ENCODE results near the gene SPDYE2B. TPM values are rescaled to one million over a fixed set of nuclear protein-coding genes. Genes with fewer than 3 reads are reported as not detected.

The SPDYE2B gene
- total RNA-seq (2022; extraction: Qiagen RNA extraction; ENCODE audit: low read depth), result not detected in 5 replicates

DNA sequence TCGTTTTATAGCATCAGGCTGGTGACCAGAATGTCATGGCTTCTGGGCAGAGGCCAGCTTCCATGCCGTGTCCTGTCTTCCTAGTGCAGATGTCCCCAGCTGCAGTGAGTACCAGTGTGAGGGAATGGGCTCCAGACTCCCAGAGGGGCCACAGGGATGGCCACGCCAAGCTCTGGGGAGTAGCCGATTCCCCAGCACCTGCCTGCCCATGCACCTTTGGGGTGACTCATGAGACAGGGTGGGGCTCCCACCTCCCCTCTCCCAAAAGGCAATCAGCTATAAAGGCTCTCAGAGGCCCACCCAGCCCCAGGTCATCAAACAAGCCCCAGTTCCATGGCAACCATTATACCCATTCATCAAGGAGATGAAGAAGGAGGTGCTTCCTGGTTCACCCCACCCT lies at the start of gene SPDYE2B:
Gene SPDYE2B, plus strand, starts transcription at position 396 of the 400 bp plus-strand sequence. CDS start 2,030 bp downstream, outside the sequence.

DNA sequence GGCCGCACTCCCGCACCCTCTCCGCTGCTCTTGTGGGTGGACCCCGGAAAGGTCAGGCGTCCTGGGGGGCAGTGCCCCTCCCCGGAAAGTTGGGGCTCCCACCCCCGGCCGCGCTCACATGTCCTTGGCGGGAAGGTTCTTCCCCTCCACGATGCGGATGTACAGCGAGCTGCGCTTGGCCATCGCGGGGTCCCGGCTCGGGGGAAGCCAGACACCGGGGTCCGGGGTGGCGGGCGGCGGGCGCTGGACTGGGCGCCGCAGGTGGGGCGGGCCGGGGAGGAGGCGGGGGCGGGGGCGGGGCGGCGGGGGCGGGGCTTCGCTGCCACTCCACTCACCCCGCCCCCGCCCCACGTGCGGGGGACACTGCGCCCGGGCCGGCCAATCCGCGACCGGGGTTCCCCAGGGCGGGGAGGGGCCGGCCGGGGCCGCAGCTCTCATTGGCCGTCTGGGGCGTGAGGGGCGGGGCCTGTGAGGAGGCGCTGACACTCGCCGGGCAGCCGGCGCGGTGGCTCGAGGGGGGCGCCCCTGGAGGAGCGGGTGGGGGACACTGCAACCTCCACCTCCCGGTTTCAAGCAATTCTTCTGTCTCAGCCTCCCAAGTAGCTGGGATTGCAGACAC lies 33.5 kb upstream of the SPDYE2B start, which contains the start of gene RASA4:
Gene RASA4, minus strand, starts transcription at position 250 of the 619 bp plus-strand sequence. Its CDS starts 67 bp downstream, at position 183.

GRCh38 chr7:102642691-102643090 lies 7.4 kb upstream of the SPDYE2B start, which contains the start of gene UPK3BL1:
Gene UPK3BL1 (minus strand): TSS chr7:102642791. CDS start chr7:102642741, 50 bp downstream.

GRCh38 chr7:102671166-102671955 lies 21.2 kb downstream of the SPDYE2B start, which contains the start of gene POLR2J2:
Gene POLR2J2 (minus strand): TSS chr7:102671663. CDS start chr7:102671601, 62 bp downstream.

Other genes starting within 250 kb of the SPDYE2B start
- 29.7 to 36.7 TPM (median 32.1 TPM) in 5 replicates for gene ORAI2, start 216.7 kb upstream of the SPDYE2B start, total RNA-seq (2022; extraction: Qiagen RNA extraction; ENCODE audit: low read depth)
- 9.1 to 14.4 TPM (median 11.4 TPM) in 5 replicates for gene ALKBH4, start 185.5 kb upstream of the SPDYE2B start, total RNA-seq (2022; extraction: Qiagen RNA extraction; ENCODE audit: low read depth)
- gene LRWD1, start 185.3 kb upstream of the SPDYE2B start, total RNA-seq (2022; extraction: Qiagen RNA extraction; ENCODE audit: low read depth), result 25.5 to 31.2 TPM (median 29.0 TPM) in 5 replicates
- gene POLR2J, start 171.4 kb upstream of the SPDYE2B start, total RNA-seq (2022; extraction: Qiagen RNA extraction; ENCODE audit: low read depth), result 103 to 112 TPM (median 105 TPM) in 5 replicates
- 1.1 to 2.4 TPM (median 2.1 TPM) in 5 replicates for gene RASA4B, start 132.5 kb upstream of the SPDYE2B start, total RNA-seq (2022; extraction: Qiagen RNA extraction; ENCODE audit: low read depth)
- gene UPK3BL2, start 106.6 kb upstream of the SPDYE2B start, total RNA-seq (2022; extraction: Qiagen RNA extraction; ENCODE audit: low read depth), result 1.3 to 3.3 TPM (median 2.3 TPM) in 5 replicates
- not detected in 5 replicates for gene SPDYE2, start 99.1 kb upstream of the SPDYE2B start, total RNA-seq (2022; extraction: Qiagen RNA extraction; ENCODE audit: low read depth)
- 14.5 to 41.0 TPM (median 36.3 TPM) in 5 replicates for gene POLR2J3, start 77.7 kb upstream of the SPDYE2B start, total RNA-seq (2022; extraction: Qiagen RNA extraction; ENCODE audit: low read depth)
- 1.5 to 2.5 TPM (median 1.7 TPM) in 5 replicates for gene RASA4, start 33.6 kb upstream of the SPDYE2B start, total RNA-seq (2022; extraction: Qiagen RNA extraction; ENCODE audit: low read depth)
- 8.5 to 20.2 TPM (median 12.7 TPM) in 5 replicates for gene UPK3BL1, start 7.5 kb upstream of the SPDYE2B start, total RNA-seq (2022; extraction: Qiagen RNA extraction; ENCODE audit: low read depth)
- 0.07 to 0.95 TPM (median 0.30 TPM) in 5 replicates for gene POLR2J2, start 21.3 kb downstream of the SPDYE2B start, total RNA-seq (2022; extraction: Qiagen RNA extraction; ENCODE audit: low read depth)
- 5.8 to 7.0 TPM (median 6.5 TPM) in 5 replicates for gene FAM185A, start 98.7 kb downstream of the SPDYE2B start, total RNA-seq (2022; extraction: Qiagen RNA extraction; ENCODE audit: low read depth)

Data from A549 treated with GW870086 at 1 μM for 4 hours (cell line).